Retina (tissue), 1 donor: ENCODE results near the gene EFCAB14.
"Not testable (repeated sequence)": the region's sequence is repeated elsewhere in the genome, so short reads cannot be mapped to it uniquely, and the experiment has no call there.

Experiments used
- DNase-seq: peaks from one replicate; pipeline ENCODE4 v3.0.0-alpha.2; 2016

EFCAB14 gene

DNA sequence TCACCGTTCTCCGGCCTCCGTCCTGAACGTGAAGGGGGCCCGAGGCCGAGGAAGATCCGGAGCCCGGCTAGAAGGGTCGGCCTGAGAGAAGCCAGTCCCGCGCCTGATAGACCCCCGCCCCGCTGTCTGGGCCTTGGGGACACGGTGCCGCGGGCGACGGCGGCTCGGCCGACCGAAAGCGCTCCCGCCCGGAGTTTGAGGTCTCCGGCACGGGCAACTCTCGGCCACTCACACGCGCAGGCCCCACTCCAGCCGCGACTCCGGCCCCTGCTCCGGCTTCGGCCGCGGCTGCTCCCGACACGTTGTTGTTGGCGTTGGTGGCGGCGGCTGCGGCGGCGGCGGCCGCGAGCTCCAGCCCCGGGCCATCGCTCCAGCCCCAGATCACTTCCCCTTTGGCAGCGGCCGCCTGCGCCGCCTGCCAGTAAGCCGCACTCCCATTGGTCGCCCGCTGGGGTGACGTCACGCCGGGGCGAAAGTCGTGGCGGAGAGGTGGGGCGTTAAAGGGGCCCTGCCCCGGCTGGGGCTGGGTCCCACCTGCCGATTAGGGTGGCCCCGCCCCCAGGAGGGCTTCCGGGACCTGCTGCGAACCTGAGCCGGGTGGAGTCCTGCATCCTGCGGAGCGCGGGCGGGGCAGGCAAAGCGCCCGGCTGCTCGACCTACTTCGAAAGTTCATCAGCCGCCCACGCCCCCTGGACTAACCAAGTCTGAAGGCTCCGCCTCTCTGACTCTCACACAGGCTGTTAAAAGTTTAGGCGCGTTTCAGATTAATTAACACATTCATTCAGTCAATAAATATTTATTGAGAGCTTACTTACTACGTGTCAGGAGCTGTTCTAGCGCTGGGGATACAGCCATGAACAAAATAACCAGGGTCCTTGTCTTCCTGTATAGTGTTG lies at the start of gene EFCAB14:
Gene EFCAB14 (minus strand): TSS at position 388 of the 896 bp plus-strand sequence. CDS start 1,027 bp downstream, outside the sequence.
- DNase-seq, result peak; percentile 100

GRCh38 chr1:46768445-46768844 lies 49.5 kb upstream of the EFCAB14 start:
- DNase-seq, result no peak

DNA sequence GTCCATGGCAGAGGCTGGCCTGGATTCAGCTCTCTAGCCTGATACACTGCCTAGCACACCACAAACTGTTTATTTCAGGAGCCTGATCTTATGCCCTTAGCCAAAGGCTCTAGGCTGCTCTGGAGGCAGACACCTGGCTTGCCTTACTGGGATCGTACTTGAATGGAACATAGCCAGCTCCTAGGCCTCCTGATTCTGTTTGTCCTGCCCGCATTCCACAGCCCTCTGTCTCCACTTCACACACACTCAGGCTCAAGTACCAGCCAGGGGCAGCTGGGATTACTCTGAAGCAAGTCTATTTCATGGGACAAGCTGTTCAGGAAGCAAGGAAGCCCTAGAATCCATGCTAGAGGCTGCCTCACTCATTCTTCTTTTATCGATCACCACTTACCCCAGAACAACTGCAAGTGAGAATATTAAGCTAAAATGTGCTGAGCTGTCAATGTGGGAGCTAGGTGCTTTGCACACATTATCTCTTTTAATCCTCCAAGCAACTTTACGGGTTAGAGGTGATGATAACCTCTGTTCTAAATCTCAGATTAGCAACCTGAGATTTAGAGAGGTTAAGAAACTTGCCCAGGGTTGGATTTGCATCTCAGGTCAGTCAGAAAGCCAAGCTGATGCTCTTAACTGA lies 48.9 kb upstream of the EFCAB14 start:
- DNase-seq, result no peak

GRCh38 chr1:46764402-46764801 lies 45.5 kb upstream of the EFCAB14 start:
- DNase-seq, result no peak

GRCh38 chr1:46761740-46762139 lies 42.8 kb upstream of the EFCAB14 start:
- no peak for DNase-seq

DNA sequence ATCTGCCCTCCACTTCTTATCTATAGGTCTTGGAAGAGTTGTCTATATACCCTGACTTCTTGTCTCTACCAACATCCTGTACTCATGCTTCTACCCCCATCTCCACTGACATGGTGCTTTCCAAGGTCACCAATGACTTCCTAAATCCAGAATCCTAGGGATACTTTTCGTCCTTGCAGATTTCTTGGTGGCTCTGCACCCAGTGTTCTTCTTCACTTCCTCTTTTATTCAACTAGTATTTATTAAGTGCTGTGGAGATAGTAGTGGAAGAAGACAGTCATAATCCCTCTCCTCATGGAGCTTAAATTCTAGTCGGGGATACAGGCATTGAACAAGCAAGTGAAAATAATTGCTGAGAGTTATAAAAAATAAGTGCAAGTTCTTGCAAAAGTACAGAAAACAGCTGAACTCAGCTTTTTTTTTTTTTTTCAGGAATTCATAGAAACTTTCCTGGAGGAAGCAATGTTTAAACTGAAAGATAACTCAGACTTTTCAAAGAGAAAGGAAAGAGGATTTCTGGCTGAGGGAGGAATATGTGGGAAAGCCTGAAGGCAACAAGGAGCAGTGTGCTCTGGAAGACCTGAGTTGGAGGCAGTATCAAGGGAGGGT lies 41.7 kb upstream of the EFCAB14 start:
- no peak for DNase-seq

- no peak for DNase-seq
These were observed 39.1 kb upstream of the EFCAB14 start for GRCh38 chr1:46757956-46758528.

DNA sequence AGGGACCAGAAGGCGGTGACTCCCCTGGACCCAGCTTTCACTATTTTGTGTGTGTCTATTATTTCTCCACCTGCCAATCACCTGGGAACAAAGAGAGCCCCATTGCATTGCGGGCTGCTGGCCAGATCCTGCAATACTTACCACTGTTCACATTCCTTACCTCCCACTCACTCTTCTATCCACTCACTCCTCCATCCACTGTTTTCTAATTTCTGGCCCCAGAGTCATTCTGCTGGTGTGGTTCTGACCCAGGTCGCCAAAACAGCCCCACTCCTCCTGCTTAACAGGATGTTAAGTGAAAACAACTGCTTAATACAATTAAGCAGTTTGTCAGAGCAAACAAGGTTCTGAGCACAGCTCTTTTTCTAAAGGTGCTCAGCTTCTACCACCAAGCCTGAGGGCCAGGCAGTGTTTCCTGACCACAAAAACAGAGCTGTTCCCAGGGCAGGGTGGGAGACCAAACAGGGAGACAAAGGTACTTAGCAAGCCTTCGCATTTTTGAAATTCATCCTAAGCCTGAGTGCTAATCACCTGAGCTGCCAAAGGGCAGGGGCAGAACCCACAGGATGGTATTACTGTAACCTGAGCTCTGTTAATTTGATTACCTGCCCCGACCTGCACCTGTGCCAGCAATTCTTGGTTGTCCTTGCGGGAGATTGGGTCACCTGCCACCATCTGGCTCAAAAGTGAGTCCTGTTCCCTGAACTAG lies 38.5 kb upstream of the EFCAB14 start:
- DNase-seq, result no peak

DNA sequence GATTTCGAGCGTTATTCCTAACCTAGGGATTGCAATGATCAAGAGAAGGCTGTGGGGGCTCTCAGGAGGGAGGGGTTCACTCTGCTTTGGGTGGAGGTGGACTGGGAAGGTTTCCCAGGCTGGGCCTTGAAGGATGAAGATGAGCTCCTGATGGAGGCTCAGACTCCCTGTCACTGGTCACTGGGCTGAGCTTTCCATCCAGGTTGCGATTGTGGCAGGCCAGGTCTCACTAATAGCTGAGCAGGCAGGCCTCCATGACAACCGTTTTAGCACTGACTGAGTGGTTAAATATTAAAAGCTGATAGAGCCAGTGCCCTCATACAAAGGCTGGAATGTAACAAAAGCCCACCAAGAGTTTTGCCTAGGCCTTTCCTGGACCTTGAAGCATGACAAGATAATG lies 36.2 kb upstream of the EFCAB14 start:
- DNase-seq, result no peak

DNA sequence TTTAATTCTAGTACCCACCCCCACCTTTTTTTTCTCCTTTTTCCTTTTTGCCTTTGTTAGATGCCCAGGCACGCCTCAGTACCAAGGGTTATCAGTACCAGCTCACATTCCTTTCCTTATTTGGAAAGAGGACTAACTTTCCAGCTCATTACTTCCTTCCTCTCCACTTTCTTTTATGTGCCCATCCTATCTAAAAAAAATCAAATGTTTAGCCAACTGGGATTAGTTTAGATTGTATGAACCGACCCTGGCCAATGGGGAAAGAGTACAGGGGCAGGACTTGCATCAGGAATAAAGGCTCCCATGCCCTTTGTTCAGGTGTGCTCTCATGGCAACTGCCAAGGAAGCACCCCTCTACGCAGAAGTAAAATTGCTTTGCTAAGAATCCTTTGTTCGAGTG lies 35.8 kb upstream of the EFCAB14 start:
- not testable (repeated sequence) for DNase-seq

- no peak for DNase-seq
These were observed 35.1 kb upstream of the EFCAB14 start for GRCh38 chr1:46753985-46754384.

DNA sequence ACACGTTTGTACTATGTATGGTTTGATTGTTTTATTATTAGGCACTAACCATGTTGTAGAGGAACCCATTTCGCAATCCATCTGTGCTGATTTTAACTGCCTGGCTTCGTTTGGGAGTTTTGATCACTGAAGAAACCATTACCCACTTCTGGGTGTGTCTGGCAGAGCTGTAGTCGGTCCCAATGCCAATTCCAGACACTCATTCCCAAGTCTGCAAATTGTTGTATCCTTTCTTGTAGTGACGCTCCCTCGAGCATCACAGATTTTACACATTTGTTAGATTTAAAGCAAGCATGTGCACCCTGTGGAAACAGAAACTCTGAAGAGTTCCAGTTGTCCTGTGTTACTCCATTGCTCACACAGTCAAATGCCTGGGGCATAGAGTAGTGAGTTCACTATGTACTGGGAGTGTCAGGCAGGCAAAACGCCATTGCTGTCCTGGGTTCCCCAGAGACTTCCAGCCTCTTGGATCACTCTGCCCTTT lies 31.0 kb upstream of the EFCAB14 start:
- no peak for DNase-seq

DNA sequence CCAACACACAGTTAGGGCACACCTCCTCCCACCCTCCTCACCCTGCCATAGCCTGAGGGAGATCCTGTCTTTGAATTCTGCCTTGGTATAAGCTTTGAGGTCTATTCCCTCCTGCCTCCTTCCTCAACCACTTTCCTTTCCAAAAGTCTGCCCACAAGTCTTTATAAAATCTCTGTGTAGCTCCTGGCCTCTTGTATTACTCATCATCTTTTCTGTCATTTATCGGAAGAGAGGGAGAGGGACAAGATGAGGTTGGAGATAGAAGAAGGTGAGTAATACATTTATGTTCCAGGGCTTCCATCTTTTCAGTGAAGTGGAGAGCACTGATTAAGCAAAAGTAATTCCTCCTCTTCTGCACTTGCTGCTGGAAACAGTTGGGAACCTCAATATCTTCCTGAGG lies 30.5 kb upstream of the EFCAB14 start:
- DNase-seq, result no peak

- DNase-seq, result peak; percentile 31
These were observed 28.9 kb upstream of the EFCAB14 start for GRCh38 chr1:46747683-46748288.

GRCh38 chr1:46742069-46742468 lies 23.2 kb upstream of the EFCAB14 start:
- no peak for DNase-seq

DNA sequence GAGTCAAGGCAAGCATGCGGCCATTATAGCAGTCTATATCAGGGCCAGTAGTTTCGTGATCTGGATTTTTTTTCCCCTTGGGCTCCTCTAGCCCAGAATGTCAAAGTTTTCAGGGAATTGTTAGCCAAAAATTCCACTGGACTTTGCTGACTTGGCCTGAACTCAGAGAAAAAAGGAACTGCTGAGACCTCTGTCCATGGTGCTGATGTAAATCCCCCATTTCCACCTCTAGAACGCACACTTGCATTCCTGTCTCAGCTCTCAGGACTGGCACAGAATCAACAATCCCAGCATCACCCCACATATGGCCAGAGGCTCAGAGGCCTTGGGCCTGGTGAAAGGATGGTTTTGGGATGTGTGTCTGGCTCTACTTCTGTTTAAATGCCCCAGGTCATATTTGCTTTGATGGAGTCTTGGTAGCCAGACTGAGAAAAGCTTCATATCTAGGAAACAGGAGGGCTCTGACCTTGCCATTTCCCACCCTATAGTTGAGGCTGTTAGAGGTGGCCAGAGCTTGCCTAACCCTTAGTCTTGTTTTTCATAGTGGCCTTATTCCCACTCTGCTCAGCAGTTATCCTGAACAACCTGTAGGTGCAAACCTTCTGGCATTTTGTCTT lies 16.9 kb upstream of the EFCAB14 start:
- DNase-seq, result no peak

- not testable (repeated sequence) for DNase-seq
These were observed 9.5 kb upstream of the EFCAB14 start for GRCh38 chr1:46728327-46728873.

- DNase-seq, result no peak
These were observed 6.8 kb upstream of the EFCAB14 start for GRCh38 chr1:46725736-46726108.

DNA sequence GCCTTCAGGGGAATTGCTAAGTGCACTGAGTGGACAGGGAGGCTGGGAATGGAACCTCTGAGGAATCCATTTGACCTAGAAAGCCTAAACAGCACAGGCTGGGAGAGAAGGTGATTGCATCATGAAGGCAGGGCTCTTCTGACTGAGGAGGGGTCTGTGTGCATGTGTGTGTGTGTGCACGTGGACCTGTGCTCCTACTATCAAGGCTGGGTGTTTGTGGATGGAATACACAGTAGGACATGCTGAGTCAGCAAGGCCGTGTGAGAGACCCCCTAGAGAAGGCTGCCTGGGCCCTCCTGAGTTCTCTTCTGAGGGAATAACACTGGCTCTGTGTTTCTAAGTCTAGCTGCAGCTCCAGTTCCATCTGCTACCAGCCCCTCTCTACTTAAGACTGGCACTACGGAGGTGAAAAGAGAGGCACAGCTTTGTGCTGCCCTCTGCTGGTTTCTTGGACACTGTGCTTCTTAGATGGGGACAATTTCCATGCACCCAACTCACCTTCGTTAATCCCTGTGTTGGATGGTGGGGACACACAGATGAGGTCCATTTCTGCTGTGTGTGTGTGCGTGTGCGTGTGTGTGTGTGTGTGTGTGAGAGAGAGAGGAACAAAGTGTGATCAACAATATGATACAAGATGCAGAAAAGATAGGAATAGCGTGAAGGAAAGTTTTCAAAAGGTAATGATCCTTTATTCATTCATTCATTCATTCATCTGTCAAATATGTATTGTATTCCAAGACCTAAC lies 6.2 kb upstream of the EFCAB14 start:
- DNase-seq, result peak; percentile 81

GRCh38 chr1:46723901-46724300 lies 5.0 kb upstream of the EFCAB14 start:
- DNase-seq, result no peak
